HG03439 (cell line): Measurements from ENCODE around the gene VPS52.
"Not testable (repeated sequence)": the region's sequence is repeated elsewhere in the genome, so short reads cannot be mapped to it uniquely, and the experiment has no call there.

Source experiments
- ATAC-seq: cut with Tn5 transposase; IDR thresholded peaks from one replicate; pipeline ENCODE4 v1.9.1; 2021; ENCODE audit warnings: mild to moderate bottlenecking, moderate library complexity; ENCODE audit not compliant: unreplicated experiment

Gene VPS52

DNA sequence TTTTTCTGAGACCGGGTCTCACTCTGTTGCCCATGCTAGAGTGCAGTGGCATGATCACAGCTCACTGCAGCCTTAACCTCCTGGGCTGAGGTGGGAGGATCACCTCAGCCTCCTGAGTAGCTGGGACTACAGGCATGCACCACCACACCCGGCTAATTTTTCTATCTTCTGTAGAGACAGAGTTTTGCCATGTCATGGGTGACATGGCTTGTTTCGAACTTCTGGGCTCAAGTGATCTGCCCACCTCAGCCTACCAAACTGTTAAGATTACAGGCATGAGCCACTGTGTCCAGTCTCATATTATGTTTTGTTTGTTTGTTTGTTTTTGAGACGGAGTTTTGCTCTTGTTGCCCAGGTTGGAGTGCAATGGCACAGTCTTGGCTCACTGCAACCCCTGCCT lies 13.5 kb upstream of the VPS52 start:
- not testable (repeated sequence) for ATAC-seq

DNA sequence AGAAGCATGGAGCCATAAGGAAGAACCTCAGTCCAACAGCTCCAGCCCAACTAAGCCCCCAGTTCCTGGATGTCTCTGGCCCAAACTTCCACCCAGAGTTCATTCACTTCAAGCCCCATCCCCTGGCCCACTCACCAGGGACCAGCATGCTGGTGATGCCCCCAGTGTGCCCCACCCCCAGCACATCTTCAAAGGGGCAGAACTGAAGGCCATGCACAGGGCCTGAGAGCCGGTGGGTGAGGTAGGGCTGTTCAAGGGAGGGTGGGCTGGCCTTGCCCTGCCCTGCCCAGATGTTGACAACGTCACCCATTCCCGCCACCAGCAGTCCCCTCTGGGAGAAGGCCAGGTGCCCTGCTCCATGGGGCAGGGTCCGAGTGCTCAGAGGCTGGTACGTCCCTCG lies 8.9 kb upstream of the VPS52 start:
- no peak for ATAC-seq

DNA sequence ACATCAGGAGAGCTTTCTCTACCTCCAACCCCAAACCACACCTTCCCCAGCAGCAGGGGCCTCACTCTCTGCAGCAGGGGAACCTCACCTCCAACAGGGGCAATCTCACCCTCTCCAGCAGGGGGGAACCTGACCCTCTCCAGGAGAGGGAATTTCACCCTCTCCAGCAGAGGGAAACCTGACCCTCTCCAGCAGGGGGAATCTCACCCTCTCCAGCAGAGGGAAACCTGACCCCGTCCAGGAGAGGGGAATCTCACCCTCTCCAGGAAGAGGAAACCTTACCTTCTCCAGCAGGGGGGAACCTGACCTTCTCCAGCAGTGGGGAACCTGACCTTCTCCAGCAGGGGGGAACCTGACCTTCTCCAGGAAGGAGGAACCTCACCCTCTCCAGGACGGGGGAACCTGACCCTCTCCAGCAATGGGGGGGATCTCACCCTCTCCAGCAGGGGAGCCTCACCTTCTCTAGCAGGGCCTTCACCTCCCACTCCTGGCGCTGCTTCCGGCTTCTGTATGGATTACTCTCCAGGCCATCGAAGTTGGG lies 8.4 kb upstream of the VPS52 start:
- no peak for ATAC-seq

DNA sequence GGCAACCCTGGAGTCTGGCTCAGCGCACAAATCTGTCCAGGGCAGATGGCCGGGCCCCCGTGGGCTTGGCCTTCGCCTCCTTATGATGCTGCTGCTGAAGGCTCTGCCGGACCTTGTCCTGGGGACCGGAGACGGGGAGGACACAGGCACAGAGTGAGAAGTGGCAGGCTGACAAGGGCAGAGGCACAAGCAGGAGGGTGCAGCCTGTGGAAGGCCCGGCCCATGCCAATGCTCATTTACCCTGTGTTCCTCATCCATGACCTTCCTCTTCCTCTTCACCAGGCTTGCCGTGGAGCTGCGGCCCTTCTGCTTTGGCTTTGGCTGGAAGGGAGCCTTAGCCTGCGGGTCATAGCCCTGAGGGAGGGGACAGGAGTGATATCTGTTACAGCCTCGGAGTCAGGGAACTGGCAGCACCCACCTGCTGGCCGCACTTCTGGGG lies 7.6 kb upstream of the VPS52 start:
- ATAC-seq, result no peak

DNA sequence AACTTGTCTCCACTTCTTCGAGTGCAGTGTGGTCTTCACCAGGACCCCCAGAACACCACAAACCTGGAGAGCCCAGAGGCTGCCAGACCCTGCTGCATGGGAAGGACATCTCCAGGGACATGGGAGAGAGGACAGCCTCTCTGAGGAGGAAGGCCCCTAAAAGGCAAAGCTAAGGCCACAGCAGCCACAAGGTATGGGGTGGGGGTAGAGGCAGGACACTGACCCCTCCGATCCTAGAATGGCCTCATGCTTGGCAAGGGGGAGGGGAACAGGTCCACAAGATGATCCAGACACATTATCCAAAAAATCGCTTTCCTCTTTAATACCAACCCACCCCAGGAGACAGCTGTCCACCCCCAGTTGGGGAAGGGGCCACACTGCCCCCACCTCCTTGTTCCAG lies 7.1 kb upstream of the VPS52 start:
- ATAC-seq, result no peak

DNA sequence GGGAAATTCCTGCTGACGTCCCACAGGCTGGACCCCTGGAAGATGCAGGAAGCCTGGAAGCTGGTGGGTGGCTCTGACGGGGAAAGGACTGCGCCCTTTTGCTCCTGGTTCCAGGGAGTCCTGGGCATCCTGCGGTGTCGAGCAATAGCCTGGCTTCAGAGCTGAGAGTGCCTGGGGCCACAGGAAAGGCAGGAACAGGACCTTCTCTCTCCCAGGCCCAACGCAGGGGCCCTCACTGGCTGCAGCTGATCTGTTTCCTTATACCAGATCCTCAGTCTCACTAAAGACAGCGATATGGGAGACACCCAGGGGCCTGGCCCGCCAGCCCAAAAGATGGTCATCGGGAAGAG lies 6.7 kb upstream of the VPS52 start:
- no peak for ATAC-seq

DNA sequence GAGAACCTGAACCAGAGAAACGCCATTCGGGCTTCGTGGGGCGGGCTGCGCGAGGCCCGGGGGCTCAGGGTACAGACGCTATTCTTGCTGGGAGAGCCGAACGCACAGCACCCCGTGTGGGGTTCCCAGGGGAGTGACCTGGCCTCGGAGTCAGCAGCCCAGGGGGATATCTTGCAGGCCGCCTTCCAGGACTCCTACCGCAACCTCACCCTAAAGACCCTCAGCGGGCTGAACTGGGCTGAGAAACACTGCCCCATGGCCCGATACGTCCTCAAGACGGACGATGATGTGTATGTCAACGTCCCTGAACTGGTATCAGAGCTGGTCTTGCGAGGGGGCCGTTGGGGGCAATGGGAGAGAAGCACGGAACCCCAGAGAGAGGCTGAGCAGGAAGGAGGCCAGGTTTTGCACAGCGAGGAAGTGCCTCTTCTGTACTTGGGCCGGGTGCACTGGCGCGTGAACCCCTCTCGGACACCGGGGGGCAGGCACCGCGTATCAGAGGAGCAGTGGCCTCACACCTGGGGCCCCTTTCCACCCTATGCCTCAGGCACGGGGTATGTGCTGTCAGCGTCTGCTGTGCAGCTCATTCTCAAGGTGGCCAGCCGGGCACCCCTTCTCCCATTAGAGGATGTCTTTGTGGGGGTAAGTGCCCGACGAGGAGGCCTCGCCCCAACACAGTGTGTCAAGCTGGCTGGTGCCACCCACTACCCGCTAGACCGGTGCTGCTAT lies 6.2 kb upstream of the VPS52 start:
- ATAC-seq, result peak; percentile 15

DNA sequence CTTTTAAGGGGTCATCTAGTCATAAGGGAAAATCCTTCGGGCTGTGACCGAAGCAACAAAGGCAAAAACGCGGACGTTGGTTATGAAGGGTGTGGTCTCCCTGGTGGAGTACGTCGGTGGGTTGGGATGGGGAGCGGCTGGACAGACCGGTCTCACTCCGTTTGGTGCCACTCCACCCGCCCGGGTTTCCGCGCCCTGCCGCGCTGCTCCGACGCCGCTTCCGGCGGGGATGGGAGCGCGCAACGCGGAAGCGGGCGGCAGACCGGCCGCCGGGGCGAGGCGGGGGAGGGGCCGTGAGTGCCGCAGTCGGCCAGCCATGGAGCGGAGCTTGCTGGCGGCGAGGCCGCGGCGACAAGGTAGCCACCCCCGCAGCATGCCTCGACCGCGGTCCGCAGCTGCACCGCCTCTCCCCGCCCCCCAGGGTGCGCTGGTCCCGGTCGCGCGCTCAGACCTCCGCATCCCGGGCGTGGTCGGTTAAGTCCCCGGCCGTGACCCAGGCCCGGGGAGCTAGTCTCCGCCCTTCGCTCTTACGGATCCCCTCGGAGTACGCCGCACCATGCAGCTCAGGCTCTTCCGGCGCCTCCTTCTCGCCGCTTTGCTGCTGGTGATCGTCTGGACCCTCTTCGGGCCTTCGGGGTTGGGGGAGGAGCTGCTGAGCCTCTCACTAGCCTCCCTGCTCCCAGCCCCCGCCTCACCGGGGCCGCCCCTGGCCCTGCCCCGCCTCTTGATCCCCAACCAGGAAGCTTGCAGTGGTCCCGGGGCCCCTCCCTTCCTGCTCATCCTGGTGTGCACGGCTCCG lies 5.4 kb upstream of the VPS52 start, which contains the start of gene B3GALT4:
Gene B3GALT4 (plus strand): TSS at position 260 of the 799 bp plus-strand sequence. CDS start 297 bp downstream, at position 557.
- ATAC-seq, result peak; percentile 55

DNA sequence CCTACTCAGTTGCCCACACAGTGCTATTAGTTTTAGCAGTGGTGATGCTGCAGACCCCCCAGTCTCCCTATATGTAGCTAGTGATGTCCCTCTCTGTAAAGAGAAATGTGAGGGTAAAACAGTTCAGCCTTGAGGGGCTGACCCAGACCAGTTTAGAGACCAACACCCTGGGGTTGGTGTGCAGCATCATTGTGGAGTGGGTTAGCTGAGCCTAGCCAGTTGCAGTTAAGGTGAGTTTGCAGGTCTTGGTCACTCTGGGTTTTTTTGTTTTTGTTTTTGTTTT lies 4.8 kb upstream of the VPS52 start:
- ATAC-seq, result no peak

DNA sequence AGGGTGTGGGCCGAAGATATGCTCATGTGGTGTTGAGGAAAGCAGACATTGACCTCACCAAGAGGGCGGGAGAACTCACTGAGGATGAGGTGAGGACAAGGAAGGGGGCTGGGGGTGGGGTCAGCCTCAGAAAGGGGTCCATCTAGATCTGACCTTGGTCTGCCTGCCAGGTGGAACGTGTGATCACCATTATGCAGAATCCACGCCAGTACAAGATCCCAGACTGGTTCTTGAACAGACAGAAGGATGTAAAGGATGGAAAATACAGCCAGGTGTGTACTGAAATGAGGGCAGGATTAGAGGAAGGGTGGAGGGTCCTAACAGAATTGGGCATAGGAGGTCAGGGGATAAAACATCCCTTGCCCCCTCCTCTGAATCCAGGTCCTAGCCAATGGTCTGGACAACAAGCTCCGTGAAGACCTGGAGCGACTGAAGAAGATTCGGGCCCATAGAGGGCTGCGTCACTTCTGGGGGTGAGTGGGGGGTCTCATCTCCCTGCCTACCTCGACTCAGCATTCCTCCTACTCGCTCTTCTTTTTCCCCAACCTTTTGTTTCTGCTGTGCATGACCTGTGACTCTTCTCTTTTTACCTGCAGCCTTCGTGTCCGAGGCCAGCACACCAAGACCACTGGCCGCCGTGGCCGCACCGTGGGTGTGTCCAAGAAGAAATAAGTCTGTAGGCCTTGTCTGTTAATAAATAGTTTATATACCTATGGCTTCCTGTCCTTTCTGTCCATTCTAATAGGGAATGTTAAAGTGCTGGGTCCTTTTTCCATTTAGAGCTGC lies 4.3 kb upstream of the VPS52 start:
- ATAC-seq, result not testable (repeated sequence)

DNA sequence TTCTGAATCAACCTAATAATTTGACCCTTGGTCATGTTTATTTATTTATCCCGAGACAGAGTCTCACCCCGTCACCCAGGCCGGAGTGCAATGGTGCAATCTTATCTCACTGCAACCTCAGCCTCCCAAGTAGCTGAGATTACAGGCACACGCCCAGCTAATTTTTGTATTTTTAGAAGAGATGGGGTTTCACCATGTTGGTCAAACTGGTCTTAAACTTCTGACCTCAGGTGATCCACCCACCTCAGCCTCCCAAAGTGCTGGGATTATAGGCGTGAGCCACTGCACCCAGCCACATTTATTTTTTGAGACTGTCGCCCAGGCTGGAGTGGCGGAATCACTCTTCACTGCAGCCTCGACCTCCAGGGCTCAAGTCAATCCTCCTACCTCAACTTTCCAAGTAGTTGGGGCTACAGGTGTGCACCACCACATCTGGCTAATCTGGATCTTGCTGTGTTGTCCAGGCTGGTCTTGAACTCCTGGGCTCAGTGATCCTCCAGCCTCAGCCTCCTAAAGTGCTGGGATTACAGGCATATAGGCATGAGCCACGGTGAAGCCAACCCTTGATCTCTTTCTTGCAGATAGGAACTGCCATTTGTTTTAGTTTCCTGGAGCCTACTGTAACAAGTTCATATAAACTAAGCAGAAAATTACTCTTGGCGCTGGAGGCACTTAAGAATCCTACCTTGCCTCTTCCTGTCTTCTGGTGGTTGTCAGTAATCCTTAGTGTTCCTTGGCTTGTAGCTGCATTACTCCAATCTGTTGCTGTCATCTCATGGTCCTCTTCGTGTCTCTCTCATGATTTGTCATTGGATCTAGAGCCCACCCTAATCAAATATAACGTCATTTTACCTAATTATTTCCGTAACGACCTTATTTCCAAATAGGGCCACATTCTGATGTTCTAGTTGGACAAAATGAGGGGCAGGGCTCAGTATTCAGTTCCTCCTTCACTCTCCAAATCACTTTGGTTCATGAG lies 2.5 kb upstream of the VPS52 start:
- ATAC-seq, result no peak

DNA sequence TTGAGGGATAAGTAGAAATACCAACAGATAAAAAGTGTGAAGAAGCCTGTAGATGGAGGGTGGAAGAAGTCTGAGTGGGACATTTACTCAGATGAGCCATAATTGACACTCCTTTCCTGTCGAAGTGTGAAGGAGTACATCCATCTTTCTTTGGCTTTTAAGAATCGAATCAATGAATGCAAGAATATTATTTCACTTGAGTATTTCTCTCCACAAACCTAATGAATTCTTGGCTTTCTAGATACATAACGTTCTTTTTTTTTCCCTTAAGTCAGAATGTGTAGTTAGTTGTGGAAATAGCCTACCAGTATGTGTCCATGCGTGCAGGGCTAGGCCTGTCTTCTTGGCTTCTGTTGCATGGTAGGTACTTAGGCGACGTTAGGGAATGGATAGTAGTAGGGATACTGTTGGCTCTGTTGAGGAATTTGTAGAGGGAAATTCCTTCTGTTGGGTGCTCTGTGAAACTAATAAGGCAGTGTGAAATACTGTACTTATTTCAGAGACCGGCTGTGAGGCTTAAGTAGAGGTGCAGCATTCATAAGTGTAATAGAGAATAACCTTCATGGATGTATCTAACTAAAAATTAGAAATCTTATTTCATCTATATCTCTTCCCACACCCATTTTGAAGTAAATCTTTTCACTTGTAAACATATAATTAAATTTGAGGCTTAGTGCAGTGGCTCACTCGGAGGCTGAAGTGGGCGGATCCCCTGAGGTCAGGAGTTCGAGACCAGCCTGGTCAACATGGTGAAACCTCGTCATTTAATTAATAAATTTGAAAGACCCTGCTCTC lies 1.6 kb upstream of the VPS52 start:
- no peak for ATAC-seq

DNA sequence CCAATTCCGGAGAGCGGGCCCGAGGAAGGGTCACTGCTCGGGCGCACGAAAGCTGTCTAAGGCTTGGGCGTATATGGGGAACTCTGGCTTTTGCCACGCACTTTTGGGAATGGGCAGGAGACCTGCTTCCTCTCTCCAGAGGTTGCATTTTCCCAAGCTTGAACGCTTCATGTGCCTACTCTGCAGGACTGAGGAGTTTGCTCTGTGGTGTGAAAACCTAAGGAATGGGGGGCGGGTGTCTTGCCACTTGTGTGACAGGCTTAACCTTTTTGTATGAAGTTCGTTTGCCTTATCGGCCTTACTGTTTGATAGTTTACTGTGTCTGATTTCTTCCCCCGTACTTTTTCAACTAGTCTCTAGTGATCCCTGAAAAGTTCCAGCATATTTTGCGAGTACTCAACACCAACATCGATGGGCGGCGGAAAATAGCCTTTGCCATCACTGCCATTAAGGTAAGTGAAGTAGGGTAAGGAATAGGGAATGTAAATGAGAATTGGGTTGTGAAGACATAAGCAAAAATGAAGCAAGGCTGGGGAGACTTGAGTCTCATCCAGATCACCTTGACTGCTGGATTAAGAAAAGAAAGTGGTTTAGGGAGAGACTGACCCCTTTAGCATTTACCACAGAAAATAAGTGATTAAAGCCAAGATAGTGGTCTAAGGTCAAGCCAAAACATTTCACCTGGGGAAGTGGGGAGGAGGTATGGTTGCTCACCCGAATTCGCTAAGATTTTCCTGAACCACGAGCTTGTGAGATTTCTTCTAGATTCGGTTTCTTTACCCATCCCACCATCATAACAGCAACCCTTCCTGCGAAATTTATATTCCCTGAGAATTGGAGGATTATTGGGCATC lies 826 bp upstream of the VPS52 start:
- peak; percentile 18 for ATAC-seq

DNA sequence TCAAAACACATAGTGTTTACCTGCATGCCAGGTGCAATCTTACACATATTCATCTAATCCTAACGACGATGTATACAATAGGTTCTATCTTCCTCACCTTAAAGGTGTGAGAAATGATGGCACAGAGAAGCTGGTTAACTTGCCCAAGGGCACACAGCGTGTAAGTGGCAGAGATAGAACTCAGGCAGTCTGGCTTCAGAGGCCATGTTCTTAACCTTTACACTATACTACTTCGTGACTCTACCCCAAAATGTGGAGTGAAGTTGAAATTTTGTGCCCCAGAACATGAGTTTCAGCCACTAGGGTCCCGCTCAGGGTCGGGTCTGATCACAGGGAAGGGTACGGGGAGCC lies 584 bp downstream of the VPS52 start:
- ATAC-seq, result no peak

DNA sequence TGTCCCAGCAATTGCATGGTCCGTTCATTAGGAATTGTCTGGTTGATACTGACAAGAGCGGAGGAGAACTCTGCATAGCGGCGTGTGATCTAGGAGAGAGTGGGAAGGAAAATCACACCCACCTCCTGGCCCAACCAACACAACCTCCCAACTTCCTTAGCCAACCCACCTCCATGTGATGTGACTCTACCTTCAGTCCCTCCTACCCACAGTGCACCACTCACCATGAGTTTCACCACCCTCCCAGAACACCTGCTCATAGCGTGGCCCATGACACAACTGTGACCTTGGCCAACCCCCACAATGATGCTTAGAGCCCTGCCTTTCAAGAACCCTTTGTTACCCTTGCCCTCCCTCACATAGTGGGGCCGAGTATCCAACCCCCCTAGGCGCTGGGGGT lies 7.7 kb downstream of the VPS52 start:
- ATAC-seq, result no peak

DNA sequence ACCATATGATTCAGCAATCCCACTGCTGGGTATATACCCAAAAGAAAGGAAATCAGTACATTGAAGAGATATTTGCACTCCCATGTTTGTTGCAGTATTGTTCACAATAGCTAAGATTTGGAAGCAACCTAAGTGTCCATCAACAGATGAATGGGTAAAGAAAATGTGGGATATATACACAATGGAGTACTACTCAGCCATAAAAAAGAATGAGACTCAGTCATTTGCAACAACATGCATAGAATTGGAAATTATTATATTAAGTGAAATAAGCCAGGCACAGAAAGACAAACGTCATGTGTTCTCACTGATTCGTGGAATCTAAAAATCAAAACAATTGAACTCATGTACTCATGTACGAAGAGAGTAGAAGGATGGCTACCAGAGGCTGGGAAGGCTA lies 9.2 kb downstream of the VPS52 start:
- ATAC-seq, result not testable (repeated sequence)

DNA sequence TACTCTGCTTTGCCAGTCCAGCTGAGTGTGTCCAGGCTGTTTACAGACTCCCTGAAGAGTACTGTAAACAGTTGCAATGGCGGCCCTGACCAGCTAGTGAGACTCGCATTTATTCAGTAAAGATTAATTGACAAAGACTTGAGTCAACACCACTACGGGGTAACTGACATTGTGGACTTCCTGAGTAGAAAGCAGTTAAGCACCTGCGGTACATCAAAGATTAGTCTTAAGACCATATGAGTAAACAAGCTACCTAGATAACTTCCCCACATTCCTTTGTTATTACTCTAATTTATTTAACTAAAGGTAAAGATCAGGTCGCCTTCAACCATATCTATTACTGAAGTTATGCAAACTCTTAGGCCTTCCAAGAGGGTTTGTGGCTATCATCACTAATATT lies 12.6 kb downstream of the VPS52 start:
- no peak for ATAC-seq

DNA sequence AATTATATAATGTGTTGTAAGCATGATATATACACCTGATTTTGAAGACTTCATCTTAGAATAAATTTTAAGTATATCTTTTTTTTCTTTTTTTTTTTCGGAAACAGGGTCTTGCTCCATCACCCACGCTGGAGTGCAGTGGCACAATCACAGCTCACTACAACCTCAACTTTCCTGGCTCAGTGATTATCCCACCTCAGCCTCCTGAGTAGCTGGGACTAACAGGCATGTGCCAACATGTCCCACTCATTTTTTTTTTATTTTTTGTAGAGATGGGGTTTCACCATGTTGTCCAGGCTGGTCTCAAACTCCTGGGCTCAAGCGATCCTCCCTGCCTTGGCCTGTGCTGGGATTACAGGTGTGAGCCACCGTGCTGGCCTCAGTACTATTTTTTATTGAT lies 17.1 kb downstream of the VPS52 start:
- ATAC-seq, result no peak

DNA sequence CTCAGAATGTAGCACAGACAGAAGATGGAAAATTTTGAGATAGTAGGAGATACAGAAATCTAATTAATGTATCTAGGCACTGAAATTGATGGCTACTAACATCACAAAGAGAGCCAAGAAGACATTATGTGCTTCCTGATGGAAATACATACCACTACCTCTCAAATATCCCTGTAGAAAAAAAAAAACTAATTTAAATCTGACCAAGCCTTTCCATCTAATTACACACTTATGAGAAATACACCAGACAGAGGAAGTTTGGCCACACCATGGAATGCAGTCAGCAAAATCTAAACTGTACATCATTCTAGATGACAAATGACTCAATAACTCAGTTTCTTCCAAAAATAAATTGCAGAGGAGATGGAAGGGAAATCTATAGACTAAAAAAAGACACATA lies 18.9 kb downstream of the VPS52 start:
- no peak for ATAC-seq
